Stomach (tissue), 4 donors: ENCODE data around the gene NKAIN2.

Experiments
- CTCF ChIP-seq, 7 experiments: fragments of 450-650 bp in 4 of 7; fragments of 200-600 bp in 3 of 7; sonication (generic) in 3 of 7; IDR thresholded peaks; one replicate each; pipeline ENCODE4 v1.5.1; 2016 to 2019; ENCODE audit warnings: antibody characterized with exemption in 7 of 7, control low read depth in 2 of 7, mild to moderate bottlenecking in 1 of 7
- EP300 ChIP-seq: sonication (generic); formaldehyde crosslinking; IDR thresholded peaks from one replicate; pipeline ENCODE4 v1.6.1; 2017; ENCODE audit warnings: antibody characterized with exemption
- POLR2A ChIP-seq, 4 donors: fragments of 450-650 bp; IDR thresholded peaks; one replicate each; pipeline ENCODE4 v1.6.1; 2016; ENCODE audit warnings: antibody characterized with exemption in 4 of 4, control low read depth in 2 of 4, mild to moderate bottlenecking in 1 of 4, moderate library complexity in 1 of 4

GRCh38 chr6:124430740-124431318 is 627.2 kb downstream of the NKAIN2 start:
- TF ChIP-seq EP300 = no peak
- no peak for TF ChIP-seq CTCF (IDR thresholded peaks at IDR 0.05)
- no peak for TF ChIP-seq POLR2A (IDR thresholded peaks at IDR 0.05)
